GM12878 (cell line): ENCODE results near the gene PDE11A.

Source experiments
- HDAC2 ChIP-seq: fragments of 200-600 bp; sonication (generic); IDR thresholded peaks from 2 replicates; pipeline ENCODE4 v1.6.1; 2017
- TF ChIP-seq, protein P1 (sequence below): IDR thresholded peaks from 2 replicates; pipeline ENCODE4 v1.6.1; 2011; ENCODE audit warnings: borderline replicate concordance, low read depth, mild to moderate bottlenecking, moderate library complexity, mixed read lengths, low read length; ENCODE audit not compliant: insufficient read depth; ENCODE audit errors: extremely low read length
- TF ChIP-seq, protein P2 (sequence below), 3 experiments: IDR thresholded peaks in 2 of 3; conservative IDR thresholded peaks in 1 of 3; 2 replicates each; pipeline ENCODE4 v1.5.1; 2011; ENCODE audit warnings: low read depth in 3 of 3, low read length in 3 of 3, mild to moderate bottlenecking in 3 of 3, control low read depth in 2 of 3, moderate library complexity in 2 of 3, inconsistent platforms in 1 of 3, mixed read lengths in 1 of 3; ENCODE audit not compliant: control insufficient read depth in 2 of 3, insufficient read depth in 1 of 3; ENCODE audit errors: extremely low read depth in 1 of 3

GRCh38 chr2:177952151-177952550 is 120.4 kb downstream of the PDE11A start:
- TF ChIP-seq, protein P1, sequence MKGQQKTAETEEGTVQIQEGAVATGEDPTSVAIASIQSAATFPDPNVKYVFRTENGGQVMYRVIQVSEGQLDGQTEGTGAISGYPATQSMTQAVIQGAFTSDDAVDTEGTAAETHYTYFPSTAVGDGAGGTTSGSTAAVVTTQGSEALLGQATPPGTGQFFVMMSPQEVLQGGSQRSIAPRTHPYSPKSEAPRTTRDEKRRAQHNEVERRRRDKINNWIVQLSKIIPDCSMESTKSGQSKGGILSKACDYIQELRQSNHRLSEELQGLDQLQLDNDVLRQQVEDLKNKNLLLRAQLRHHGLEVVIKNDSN: no peak
- TF ChIP-seq, protein P2, sequence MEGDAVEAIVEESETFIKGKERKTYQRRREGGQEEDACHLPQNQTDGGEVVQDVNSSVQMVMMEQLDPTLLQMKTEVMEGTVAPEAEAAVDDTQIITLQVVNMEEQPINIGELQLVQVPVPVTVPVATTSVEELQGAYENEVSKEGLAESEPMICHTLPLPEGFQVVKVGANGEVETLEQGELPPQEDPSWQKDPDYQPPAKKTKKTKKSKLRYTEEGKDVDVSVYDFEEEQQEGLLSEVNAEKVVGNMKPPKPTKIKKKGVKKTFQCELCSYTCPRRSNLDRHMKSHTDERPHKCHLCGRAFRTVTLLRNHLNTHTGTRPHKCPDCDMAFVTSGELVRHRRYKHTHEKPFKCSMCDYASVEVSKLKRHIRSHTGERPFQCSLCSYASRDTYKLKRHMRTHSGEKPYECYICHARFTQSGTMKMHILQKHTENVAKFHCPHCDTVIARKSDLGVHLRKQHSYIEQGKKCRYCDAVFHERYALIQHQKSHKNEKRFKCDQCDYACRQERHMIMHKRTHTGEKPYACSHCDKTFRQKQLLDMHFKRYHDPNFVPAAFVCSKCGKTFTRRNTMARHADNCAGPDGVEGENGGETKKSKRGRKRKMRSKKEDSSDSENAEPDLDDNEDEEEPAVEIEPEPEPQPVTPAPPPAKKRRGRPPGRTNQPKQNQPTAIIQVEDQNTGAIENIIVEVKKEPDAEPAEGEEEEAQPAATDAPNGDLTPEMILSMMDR (IDR thresholded peaks at IDR 0.05 in 2 of 3, conservative IDR thresholded peaks at IDR 0.05 in 1 of 3; ENCODE audit: control insufficient read depth in 2 of 3, extremely low read depth in 1 of 3, insufficient read depth in 1 of 3, low read depth in 3 of 3, low read length in 3 of 3): no peak
- no peak for TF ChIP-seq HDAC2
